ENCODE measurements around the gene FNBP1L.

DNA sequence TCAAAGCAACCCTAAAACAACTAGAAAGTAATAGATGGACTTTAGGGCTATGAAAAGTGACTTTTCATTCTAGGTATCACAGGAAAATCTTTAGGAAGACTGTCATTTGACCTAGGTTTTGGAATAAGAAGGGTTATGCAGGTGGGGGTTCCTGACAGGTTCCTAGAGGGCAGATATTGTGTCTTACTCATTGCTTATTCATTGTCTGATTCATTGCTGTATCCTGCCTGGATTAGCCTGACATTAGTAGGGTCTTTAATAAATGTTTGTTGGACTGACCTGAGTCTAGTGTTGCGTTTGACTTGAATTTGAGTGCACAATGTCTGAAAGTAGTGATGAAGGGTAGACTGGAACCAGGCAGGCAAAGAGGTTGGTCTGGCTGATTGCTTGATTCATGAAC, 6.0 kb downstream of the FNBP1L start:
- TF ChIP-seq EZH2 (optimal IDR thresholded peaks at IDR 0.05; ENCODE audit: low read depth, low read length), result no peak
- TF ChIP-seq, protein P1, sequence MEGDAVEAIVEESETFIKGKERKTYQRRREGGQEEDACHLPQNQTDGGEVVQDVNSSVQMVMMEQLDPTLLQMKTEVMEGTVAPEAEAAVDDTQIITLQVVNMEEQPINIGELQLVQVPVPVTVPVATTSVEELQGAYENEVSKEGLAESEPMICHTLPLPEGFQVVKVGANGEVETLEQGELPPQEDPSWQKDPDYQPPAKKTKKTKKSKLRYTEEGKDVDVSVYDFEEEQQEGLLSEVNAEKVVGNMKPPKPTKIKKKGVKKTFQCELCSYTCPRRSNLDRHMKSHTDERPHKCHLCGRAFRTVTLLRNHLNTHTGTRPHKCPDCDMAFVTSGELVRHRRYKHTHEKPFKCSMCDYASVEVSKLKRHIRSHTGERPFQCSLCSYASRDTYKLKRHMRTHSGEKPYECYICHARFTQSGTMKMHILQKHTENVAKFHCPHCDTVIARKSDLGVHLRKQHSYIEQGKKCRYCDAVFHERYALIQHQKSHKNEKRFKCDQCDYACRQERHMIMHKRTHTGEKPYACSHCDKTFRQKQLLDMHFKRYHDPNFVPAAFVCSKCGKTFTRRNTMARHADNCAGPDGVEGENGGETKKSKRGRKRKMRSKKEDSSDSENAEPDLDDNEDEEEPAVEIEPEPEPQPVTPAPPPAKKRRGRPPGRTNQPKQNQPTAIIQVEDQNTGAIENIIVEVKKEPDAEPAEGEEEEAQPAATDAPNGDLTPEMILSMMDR (IDR thresholded peaks at IDR 0.05; ENCODE audit: low read length), result no peak
- no peak for TF ChIP-seq EZH2phosphoT487 (IDR thresholded peaks at IDR 0.05; ENCODE audit: low read length)

All from MM.1S (cell line).